Smooth muscle cell (in vitro differentiated cells): ENCODE measurements around the gene JAM3. TPM values are rescaled to one million over a fixed set of nuclear protein-coding genes. Genes with fewer than 3 reads are reported as not detected.

Experiments
- DNase-seq: peaks from one replicate; lab custom pipeline; 2025; ENCODE audit not compliant: unreplicated experiment; lab: John Stamatoyannopoulos, UW
- H2AFZ ChIP-seq: fragments of 200-600 bp; sonication (generic); 2 replicates; pipeline ENCODE4 v1.6.0; 2016; ENCODE audit warnings: antibody characterized with exemption, low read depth, mild to moderate bottlenecking
- H3F3A ChIP-seq: fragments of 200-600 bp; sonication (generic); 2 replicates; pipeline ENCODE4 v1.6.0; 2017; ENCODE audit warnings: antibody characterized with exemption, low read depth
- H3K27ac ChIP-seq: fragments of 200-600 bp; sonication (generic); 2 replicates; pipeline ENCODE4 v1.5.1; 2016; ENCODE audit warnings: low read depth, mild to moderate bottlenecking
- H3K27me3 ChIP-seq: fragments of 200-600 bp; sonication (generic); 2 replicates; pipeline ENCODE4 v1.6.1; 2016; ENCODE audit warnings: low read depth, mild to moderate bottlenecking
- H3K36me3 ChIP-seq: fragments of 200-600 bp; sonication (generic); 2 replicates; pipeline ENCODE4 v1.5.1; 2016; ENCODE audit warnings: low read depth
- H3K4me1 ChIP-seq: fragments of 200-600 bp; sonication (generic); 2 replicates; pipeline ENCODE4 v1.5.1; 2016; ENCODE audit warnings: low read depth
- H3K4me2 ChIP-seq: fragments of 200-600 bp; sonication (generic); 2 replicates; pipeline ENCODE4 v1.6.0; 2016; ENCODE audit warnings: mild to moderate bottlenecking
- H3K4me3 ChIP-seq: fragments of 200-600 bp; sonication (generic); 2 replicates; pipeline ENCODE4 v1.5.1; 2016; ENCODE audit warnings: mild to moderate bottlenecking
- H3K79me2 ChIP-seq: fragments of 200-600 bp; sonication (generic); 2 replicates; pipeline ENCODE4 v1.6.0; 2016; ENCODE audit warnings: low read depth, mild to moderate bottlenecking
- H3K9ac ChIP-seq: fragments of 200-600 bp; sonication (generic); 2 replicates; pipeline ENCODE4 v1.6.0; 2016; ENCODE audit warnings: low read depth
- H3K9me3 ChIP-seq: fragments of 200-600 bp; sonication (generic); replicated peaks from 2 replicates; pipeline ENCODE4 v1.5.1; 2016; ENCODE audit warnings: low read depth
- H4K20me1 ChIP-seq: fragments of 200-600 bp; sonication (generic); 2 replicates; pipeline ENCODE4 v1.6.0; 2016; ENCODE audit warnings: low read depth
- WGBS: methylation state at CpG from one replicate; pipeline ENCODE4 v1.1.7; 2016; ENCODE audit warnings: low lambda C conversion rate; 5-methylcytosine and 5-hydroxymethylcytosine counted together
- polyA plus RNA-seq: library from polyadenylated mRNA; unstranded; fragments of >200 nt; fragmentation: Nextera tagmentation; extraction: Ambion mirVana; gene quantifications from 2 replicates; pipeline ENCODE4 v1.2.1, GENCODE V29; 2016
- total RNA-seq: library from RNA; depleted of rRNA; stranded (reverse); fragments of >200 nt; gene quantifications from 2 replicates; pipeline ENCODE4 v1.2.3, GENCODE V29; 2014
- TF ChIP-seq, protein P1 (sequence below): fragments of 200-600 bp; sonication (generic); IDR thresholded peaks from 2 replicates; pipeline ENCODE4 v1.5.1; 2017; ENCODE audit warnings: borderline replicate concordance, mild to moderate bottlenecking, antibody characterized with exemption; ENCODE audit not compliant: insufficient read depth, poor library complexity, severe bottlenecking

Gene JAM3
- total and polyA plus RNA-seq, 2 experiments from 2014 or later = 75.5 to 82.9 TPM

GRCh38 chr11:134196756-134197155 lies 127.9 kb downstream of the JAM3 start:
- 98% methylated on average over 4 of the region's 4 CpGs for WGBS
- Histone ChIP-seq H3K79me2 (no peaks in the 10 kb centered on the region), H2AFZ (no peak overlapping the region), H3K4me2 (no peak overlapping the region), H3K27ac (no peak overlapping the region), H3K9ac (no peak overlapping the region), H3K36me3 (peaks cover 10% of the 10 kb centered on the region), H4K20me1 (no peaks in the 10 kb centered on the region), H3K4me1 (no peaks in the 10 kb centered on the region), H3F3A (no peaks in the 10 kb centered on the region), H3K4me3 (no peak overlapping the region), H3K9me3 (no peaks in the 10 kb centered on the region), H3K27me3 (no peaks in the 10 kb centered on the region)
- TF ChIP-seq, protein P1, sequence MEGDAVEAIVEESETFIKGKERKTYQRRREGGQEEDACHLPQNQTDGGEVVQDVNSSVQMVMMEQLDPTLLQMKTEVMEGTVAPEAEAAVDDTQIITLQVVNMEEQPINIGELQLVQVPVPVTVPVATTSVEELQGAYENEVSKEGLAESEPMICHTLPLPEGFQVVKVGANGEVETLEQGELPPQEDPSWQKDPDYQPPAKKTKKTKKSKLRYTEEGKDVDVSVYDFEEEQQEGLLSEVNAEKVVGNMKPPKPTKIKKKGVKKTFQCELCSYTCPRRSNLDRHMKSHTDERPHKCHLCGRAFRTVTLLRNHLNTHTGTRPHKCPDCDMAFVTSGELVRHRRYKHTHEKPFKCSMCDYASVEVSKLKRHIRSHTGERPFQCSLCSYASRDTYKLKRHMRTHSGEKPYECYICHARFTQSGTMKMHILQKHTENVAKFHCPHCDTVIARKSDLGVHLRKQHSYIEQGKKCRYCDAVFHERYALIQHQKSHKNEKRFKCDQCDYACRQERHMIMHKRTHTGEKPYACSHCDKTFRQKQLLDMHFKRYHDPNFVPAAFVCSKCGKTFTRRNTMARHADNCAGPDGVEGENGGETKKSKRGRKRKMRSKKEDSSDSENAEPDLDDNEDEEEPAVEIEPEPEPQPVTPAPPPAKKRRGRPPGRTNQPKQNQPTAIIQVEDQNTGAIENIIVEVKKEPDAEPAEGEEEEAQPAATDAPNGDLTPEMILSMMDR = no peak
- DNase-seq = no peak

- no peak for DNase-seq
- H3K27me3 ChIP-seq = no peaks in the 10 kb centered on the region
- H2AFZ ChIP-seq = no peak overlapping the region
- H3K27ac ChIP-seq = no peak overlapping the region
- no peaks in the 10 kb centered on the region for H3F3A ChIP-seq
- no peaks in the 10 kb centered on the region for H3K4me1 ChIP-seq
- H3K9ac ChIP-seq = no peak overlapping the region
- no peak overlapping the region for H3K4me3 ChIP-seq
- H4K20me1 ChIP-seq = no peaks in the 10 kb centered on the region
- 97% methylated on average over 9 of the region's 9 CpGs for WGBS
- peaks cover 16% of the 10 kb centered on the region for H3K36me3 ChIP-seq
- no peaks in the 10 kb centered on the region for H3K79me2 ChIP-seq
- TF ChIP-seq, protein P1 = no peak
- H3K4me2 ChIP-seq = no peak overlapping the region
- H3K9me3 ChIP-seq = no peaks in the 10 kb centered on the region
These were observed 130.7 kb downstream of the JAM3 start for GRCh38 chr11:134199531-134199930.

GRCh38 chr11:134200688-134201087 lies 131.8 kb downstream of the JAM3 start:
- Histone ChIP-seq H3K9ac (no peak overlapping the region), H2AFZ (no peak overlapping the region), H3K79me2 (no peaks in the 10 kb centered on the region), H3K27me3 (no peaks in the 10 kb centered on the region), H3K4me2 (no peak overlapping the region), H3K27ac (no peak overlapping the region), H4K20me1 (no peaks in the 10 kb centered on the region), H3K9me3 (no peaks in the 10 kb centered on the region), H3K36me3 (peaks cover 19% of the 10 kb centered on the region), H3K4me3 (no peak overlapping the region), H3F3A (no peaks in the 10 kb centered on the region), H3K4me1 (no peaks in the 10 kb centered on the region)
- TF ChIP-seq, protein P1 = no peak
- WGBS = 89% methylated on average over 6 of the region's 6 CpGs
- DNase-seq = no peak

Other genes starting within 250 kb of the JAM3 start
- gene SPATA19, start 223.6 kb upstream of the JAM3 start, total RNA-seq = 0.76 TPM in 1 of 2 replicates, not detected in the other
- not detected in 2 replicates for gene SPATA19, start 223.6 kb upstream of the JAM3 start, polyA plus RNA-seq
- 1.7 and 3.0 TPM in 2 replicates for gene IGSF9B, start 112.1 kb upstream of the JAM3 start, total RNA-seq
- 0.82 and 1.8 TPM in 2 replicates for gene IGSF9B, start 112.1 kb upstream of the JAM3 start, polyA plus RNA-seq
- gene NCAPD3, start 154.9 kb downstream of the JAM3 start, total RNA-seq = 11.0 and 12.9 TPM in 2 replicates
- gene NCAPD3, start 154.9 kb downstream of the JAM3 start, polyA plus RNA-seq = 6.6 and 11.6 TPM in 2 replicates
- gene VPS26B, start 155.6 kb downstream of the JAM3 start, total RNA-seq = 30.7 and 32.0 TPM in 2 replicates
- gene VPS26B, start 155.6 kb downstream of the JAM3 start, polyA plus RNA-seq = 37.1 and 48.4 TPM in 2 replicates
- 49.7 and 53.1 TPM in 2 replicates for gene THYN1, start 184.3 kb downstream of the JAM3 start, total RNA-seq
- 41.3 and 45.4 TPM in 2 replicates for gene THYN1, start 184.3 kb downstream of the JAM3 start, polyA plus RNA-seq
- gene ACAD8, start 184.5 kb downstream of the JAM3 start, total RNA-seq = 12.4 and 14.7 TPM in 2 replicates
- gene ACAD8, start 184.5 kb downstream of the JAM3 start, polyA plus RNA-seq = 11.5 and 11.7 TPM in 2 replicates
- gene GLB1L3, start 207.3 kb downstream of the JAM3 start, total RNA-seq = not detected in 2 replicates
- not detected in 2 replicates for gene GLB1L3, start 207.3 kb downstream of the JAM3 start, polyA plus RNA-seq